GM23338 (cell line): Measurements from ENCODE around the gene NPPC. TPM values are rescaled to one million over a fixed set of nuclear protein-coding genes. Genes with fewer than 3 reads are reported as not detected.

ENCODE experiments used
- ATAC-seq: fragments of 200-7000 bp; cut with Tn5 transposase; 3 replicates; pipeline ENCODE4 v1.9.1; 2020
- DNase-seq: peaks from one replicate; pipeline ENCODE4 v3.0.0-alpha.2; 2015; ENCODE audit warnings: low spot score
- H2AFZ ChIP-seq: fragments of 200-600 bp; sonication (generic); 2 replicates; pipeline ENCODE4 v1.8.0; 2016; ENCODE audit warnings: antibody characterized with exemption, mild to moderate bottlenecking, moderate library complexity
- H3F3A ChIP-seq: fragments of 200-600 bp; sonication (generic); replicated peaks from 2 replicates; pipeline ENCODE4 v1.8.0; 2017; ENCODE audit warnings: antibody characterized with exemption, mixed run types, low read depth
- H3K27ac ChIP-seq: fragments of 200-600 bp; sonication (generic); 2 replicates; pipeline ENCODE4 v1.6.1; 2016; ENCODE audit warnings: low read depth
- H3K27me3 ChIP-seq: fragments of 200-600 bp; sonication (generic); 2 replicates; pipeline ENCODE4 v1.8.0; 2016; ENCODE audit warnings: mild to moderate bottlenecking, mixed run types, moderate library complexity; ENCODE audit not compliant: insufficient read depth
- H3K36me3 ChIP-seq: fragments of 200-600 bp; sonication (generic); 2 replicates; pipeline ENCODE4 v1.8.0; 2016; ENCODE audit warnings: mild to moderate bottlenecking; ENCODE audit not compliant: insufficient read depth
- H3K4me1 ChIP-seq: fragments of 200-600 bp; sonication (generic); 2 replicates; pipeline ENCODE4 v1.8.0; 2016; ENCODE audit warnings: mild to moderate bottlenecking, moderate library complexity; ENCODE audit not compliant: insufficient read depth
- H3K4me2 ChIP-seq: fragments of 200-600 bp; sonication (generic); 2 replicates; pipeline ENCODE4 v1.7.1; 2017; ENCODE audit warnings: mixed run types
- H3K4me3 ChIP-seq: fragments of 200-600 bp; sonication (generic); 2 replicates; pipeline ENCODE4 v1.6.1; 2016; ENCODE audit warnings: mixed run types
- H3K79me2 ChIP-seq: fragments of 200-600 bp; sonication (generic); replicated peaks from 2 replicates; pipeline ENCODE4 v1.8.0; 2017; ENCODE audit warnings: mild to moderate bottlenecking; ENCODE audit not compliant: insufficient read depth
- H3K9me2 ChIP-seq: fragments of 200-600 bp; sonication (generic); 2 replicates; pipeline ENCODE4 v1.8.0; 2017; ENCODE audit not compliant: insufficient read depth
- H4K20me1 ChIP-seq: fragments of 200-600 bp; sonication (generic); replicated peaks from 2 replicates; pipeline ENCODE4 v1.8.0; 2017; ENCODE audit warnings: mild to moderate bottlenecking; ENCODE audit not compliant: insufficient read depth
- H3K27ac Mint-ChIP-seq: 2 replicates; pipeline ENCODE4 v1.8.0; 2020; ENCODE audit warnings: inconsistent platforms, mild to moderate bottlenecking, moderate library complexity, mixed read lengths
- H3K27me3 Mint-ChIP-seq: 3 replicates; pipeline ENCODE4 v1.8.0; 2022; ENCODE audit warnings: low read depth, mild to moderate bottlenecking, moderate library complexity, mixed read lengths, inconsistent platforms; ENCODE audit not compliant: insufficient read depth, poor library complexity
- H3K36me3 Mint-ChIP-seq: 3 replicates; pipeline ENCODE4 v1.8.0; 2021; ENCODE audit warnings: low read depth, mild to moderate bottlenecking, inconsistent platforms, moderate library complexity, mixed read lengths
- H3K4me1 Mint-ChIP-seq: 3 replicates; pipeline ENCODE4 v1.8.0; 2020; ENCODE audit warnings: mild to moderate bottlenecking, inconsistent platforms, mixed read lengths
- H3K4me3 Mint-ChIP-seq: 3 replicates; pipeline ENCODE4 v1.8.0; 2021; ENCODE audit warnings: moderate library complexity, mild to moderate bottlenecking, inconsistent platforms, mixed read lengths
- H3K9me3 Mint-ChIP-seq: 3 replicates; pipeline ENCODE4 v1.8.0; 2020; ENCODE audit warnings: moderate library complexity, mild to moderate bottlenecking, inconsistent platforms, mixed read lengths
- CREB1 ChIP-seq: fragments of 250-450 bp; sonication (Bioruptor Pico); IDR thresholded peaks from 2 replicates; pipeline ENCODE4 v1.5.0; 2020; ENCODE audit warnings: low read depth, mild to moderate bottlenecking, moderate library complexity
- EZH2 ChIP-seq: fragments of 200-600 bp; sonication (generic); IDR thresholded peaks from one replicate; pipeline ENCODE4 v1.8.0; 2017; ENCODE audit warnings: antibody characterized with exemption, mild to moderate bottlenecking, low read depth; ENCODE audit not compliant: unreplicated experiment
- EZH2phosphoT487 ChIP-seq: fragments of 200-600 bp; sonication (generic); IDR thresholded peaks from one replicate; pipeline ENCODE4 v1.8.1; 2018; ENCODE audit warnings: antibody characterized with exemption; ENCODE audit not compliant: unreplicated experiment
- JUNB ChIP-seq: IDR thresholded peaks from one replicate; pipeline ENCODE4 v1.6.1; 2016; ENCODE audit warnings: antibody characterized with exemption; ENCODE audit not compliant: unreplicated experiment
- NANOG ChIP-seq: IDR thresholded peaks from 2 replicates; pipeline ENCODE4 v1.6.1; 2016; ENCODE audit warnings: antibody characterized with exemption, borderline replicate concordance
- STAT1 ChIP-seq: IDR thresholded peaks from one replicate; pipeline ENCODE4 v1.6.1; 2016; ENCODE audit warnings: antibody characterized with exemption; ENCODE audit not compliant: unreplicated experiment
- ZNF114 ChIP-seq: fragments of 250-450 bp; sonication (Bioruptor Pico); IDR thresholded peaks from 2 replicates; pipeline ENCODE4 v1.5.0; 2020; ENCODE audit warnings: mild to moderate bottlenecking, moderate library complexity
- ZNF331 ChIP-seq: fragments of 250-450 bp; sonication (Bioruptor Pico); IDR thresholded peaks from 2 replicates; pipeline ENCODE4 v1.5.0; 2020; ENCODE audit warnings: low read depth, mild to moderate bottlenecking, moderate library complexity
- polyA plus RNA-seq: library from polyadenylated mRNA; unstranded; fragments of >200 nt; fragmentation: Nextera tagmentation; extraction: Ambion mirVana; gene quantifications from 2 replicates; pipeline ENCODE4 v1.2.1, GENCODE V29; 2016
- total RNA-seq: library from RNA; depleted of rRNA; stranded (reverse); fragments of >200 nt; shearing (Covaris generic); gene quantifications from 2 replicates; pipeline ENCODE4 v1.2.3, GENCODE V29; 2014
- TF ChIP-seq, protein P1 (sequence below): IDR thresholded peaks from one replicate; pipeline ENCODE4 v1.6.1; 2018; ENCODE audit warnings: antibody characterized with exemption; ENCODE audit not compliant: unreplicated experiment
- TF ChIP-seq, protein P2 (sequence below), 2 experiments: fragments of 200-600 bp in 1 of 2; sonication (generic) in 1 of 2; conservative IDR thresholded peaks; 2 replicates each; pipeline versions ENCODE4 v1.5.1 to v1.6.1; 2016 to 2017; ENCODE audit warnings: antibody characterized with exemption in 2 of 2, low read depth in 2 of 2, mild to moderate bottlenecking in 2 of 2, moderate library complexity in 1 of 2
- TF ChIP-seq, protein P3 (sequence below): IDR thresholded peaks from 2 replicates; pipeline ENCODE4 v1.6.1; 2016; ENCODE audit warnings: antibody characterized with exemption
- TF ChIP-seq, protein P4 (sequence below): fragments of 250-450 bp; sonication (Bioruptor Pico); IDR thresholded peaks from 2 replicates; pipeline ENCODE4 v1.5.0; 2020; ENCODE audit warnings: mild to moderate bottlenecking, moderate library complexity

NPPC gene
- total and polyA plus RNA-seq, 2 experiments from 2014 or later = 2.2 to 6.3 TPM

DNA sequence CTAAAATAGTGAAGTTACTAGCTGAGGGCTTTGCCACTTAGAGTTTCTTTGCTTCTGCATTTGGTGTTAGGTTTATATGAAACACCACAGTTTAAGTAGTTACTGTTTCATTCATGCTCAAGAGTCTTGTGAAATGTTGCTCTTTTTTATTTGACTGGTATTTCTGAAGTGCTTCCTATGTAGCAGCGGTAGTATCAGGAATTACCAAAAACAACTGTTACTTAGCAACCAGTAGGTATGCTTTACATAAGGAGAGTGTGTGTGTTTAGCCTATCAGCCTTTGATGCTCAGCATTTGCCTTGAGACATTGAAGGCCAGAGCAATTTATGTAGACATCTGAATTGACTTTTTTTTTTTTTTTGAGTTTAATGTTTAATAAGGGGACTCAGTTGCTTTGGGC lies 38.9 kb upstream of the NPPC start:
- H2AFZ ChIP-seq = no peak overlapping the region
- H3K36me3 ChIP-seq = no peaks in the 10 kb centered on the region
- DNase-seq (peak; percentile 6), ATAC-seq (no peak)
- peaks cover 6% of the 10 kb centered on the region for H3K9me2 ChIP-seq
- Mint-ChIP-seq H3K27ac (no peak overlapping the region), H3K36me3 (peaks cover 15% of the 10 kb centered on the region; the same call in 2 of the 3 replicates), H3K27me3 (peaks cover 3% of the 10 kb centered on the region), H3K4me1 (peaks cover 5% of the 10 kb centered on the region; the same call in 2 of the 3 replicates), H3K4me3 (no peak overlapping the region), H3K9me3 (peaks cover 22% of the 10 kb centered on the region; the same call in 2 of the 3 replicates)
- peaks cover 4% of the 10 kb centered on the region; the same call in 1 of the 2 replicates for H3F3A ChIP-seq
- H3K27me3 ChIP-seq = no peaks in the 10 kb centered on the region
- H3K4me1 ChIP-seq = 0 out of 2 replicates have a peak, but pooled peaks cover 3% of the 10 kb centered on the region
- no peak overlapping the region for H3K4me2 ChIP-seq
- H3K27ac ChIP-seq = no peak overlapping the region
- H4K20me1 ChIP-seq = no peaks in the 10 kb centered on the region; the same call in 1 of the 2 replicates
- TF ChIP-seq EZH2 = no peak
- TF ChIP-seq, protein P1, sequence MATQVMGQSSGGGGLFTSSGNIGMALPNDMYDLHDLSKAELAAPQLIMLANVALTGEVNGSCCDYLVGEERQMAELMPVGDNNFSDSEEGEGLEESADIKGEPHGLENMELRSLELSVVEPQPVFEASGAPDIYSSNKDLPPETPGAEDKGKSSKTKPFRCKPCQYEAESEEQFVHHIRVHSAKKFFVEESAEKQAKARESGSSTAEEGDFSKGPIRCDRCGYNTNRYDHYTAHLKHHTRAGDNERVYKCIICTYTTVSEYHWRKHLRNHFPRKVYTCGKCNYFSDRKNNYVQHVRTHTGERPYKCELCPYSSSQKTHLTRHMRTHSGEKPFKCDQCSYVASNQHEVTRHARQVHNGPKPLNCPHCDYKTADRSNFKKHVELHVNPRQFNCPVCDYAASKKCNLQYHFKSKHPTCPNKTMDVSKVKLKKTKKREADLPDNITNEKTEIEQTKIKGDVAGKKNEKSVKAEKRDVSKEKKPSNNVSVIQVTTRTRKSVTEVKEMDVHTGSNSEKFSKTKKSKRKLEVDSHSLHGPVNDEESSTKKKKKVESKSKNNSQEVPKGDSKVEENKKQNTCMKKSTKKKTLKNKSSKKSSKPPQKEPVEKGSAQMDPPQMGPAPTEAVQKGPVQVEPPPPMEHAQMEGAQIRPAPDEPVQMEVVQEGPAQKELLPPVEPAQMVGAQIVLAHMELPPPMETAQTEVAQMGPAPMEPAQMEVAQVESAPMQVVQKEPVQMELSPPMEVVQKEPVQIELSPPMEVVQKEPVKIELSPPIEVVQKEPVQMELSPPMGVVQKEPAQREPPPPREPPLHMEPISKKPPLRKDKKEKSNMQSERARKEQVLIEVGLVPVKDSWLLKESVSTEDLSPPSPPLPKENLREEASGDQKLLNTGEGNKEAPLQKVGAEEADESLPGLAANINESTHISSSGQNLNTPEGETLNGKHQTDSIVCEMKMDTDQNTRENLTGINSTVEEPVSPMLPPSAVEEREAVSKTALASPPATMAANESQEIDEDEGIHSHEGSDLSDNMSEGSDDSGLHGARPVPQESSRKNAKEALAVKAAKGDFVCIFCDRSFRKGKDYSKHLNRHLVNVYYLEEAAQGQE = no peak
- no peak for TF ChIP-seq CREB1 (CRISPR knock-in tag)
- TF ChIP-seq, protein P2, sequence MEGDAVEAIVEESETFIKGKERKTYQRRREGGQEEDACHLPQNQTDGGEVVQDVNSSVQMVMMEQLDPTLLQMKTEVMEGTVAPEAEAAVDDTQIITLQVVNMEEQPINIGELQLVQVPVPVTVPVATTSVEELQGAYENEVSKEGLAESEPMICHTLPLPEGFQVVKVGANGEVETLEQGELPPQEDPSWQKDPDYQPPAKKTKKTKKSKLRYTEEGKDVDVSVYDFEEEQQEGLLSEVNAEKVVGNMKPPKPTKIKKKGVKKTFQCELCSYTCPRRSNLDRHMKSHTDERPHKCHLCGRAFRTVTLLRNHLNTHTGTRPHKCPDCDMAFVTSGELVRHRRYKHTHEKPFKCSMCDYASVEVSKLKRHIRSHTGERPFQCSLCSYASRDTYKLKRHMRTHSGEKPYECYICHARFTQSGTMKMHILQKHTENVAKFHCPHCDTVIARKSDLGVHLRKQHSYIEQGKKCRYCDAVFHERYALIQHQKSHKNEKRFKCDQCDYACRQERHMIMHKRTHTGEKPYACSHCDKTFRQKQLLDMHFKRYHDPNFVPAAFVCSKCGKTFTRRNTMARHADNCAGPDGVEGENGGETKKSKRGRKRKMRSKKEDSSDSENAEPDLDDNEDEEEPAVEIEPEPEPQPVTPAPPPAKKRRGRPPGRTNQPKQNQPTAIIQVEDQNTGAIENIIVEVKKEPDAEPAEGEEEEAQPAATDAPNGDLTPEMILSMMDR (conservative IDR thresholded peaks at IDR 0.05; ENCODE audit: low read depth in 2 of 2) = no peak
- TF ChIP-seq STAT1 = no peak
- TF ChIP-seq ZNF114 = no peak
- no peak for TF ChIP-seq JUNB
- TF ChIP-seq NANOG = no peak
- TF ChIP-seq, protein P3, sequence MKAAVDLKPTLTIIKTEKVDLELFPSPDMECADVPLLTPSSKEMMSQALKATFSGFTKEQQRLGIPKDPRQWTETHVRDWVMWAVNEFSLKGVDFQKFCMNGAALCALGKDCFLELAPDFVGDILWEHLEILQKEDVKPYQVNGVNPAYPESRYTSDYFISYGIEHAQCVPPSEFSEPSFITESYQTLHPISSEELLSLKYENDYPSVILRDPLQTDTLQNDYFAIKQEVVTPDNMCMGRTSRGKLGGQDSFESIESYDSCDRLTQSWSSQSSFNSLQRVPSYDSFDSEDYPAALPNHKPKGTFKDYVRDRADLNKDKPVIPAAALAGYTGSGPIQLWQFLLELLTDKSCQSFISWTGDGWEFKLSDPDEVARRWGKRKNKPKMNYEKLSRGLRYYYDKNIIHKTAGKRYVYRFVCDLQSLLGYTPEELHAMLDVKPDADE = no peak
- TF ChIP-seq, protein P4, sequence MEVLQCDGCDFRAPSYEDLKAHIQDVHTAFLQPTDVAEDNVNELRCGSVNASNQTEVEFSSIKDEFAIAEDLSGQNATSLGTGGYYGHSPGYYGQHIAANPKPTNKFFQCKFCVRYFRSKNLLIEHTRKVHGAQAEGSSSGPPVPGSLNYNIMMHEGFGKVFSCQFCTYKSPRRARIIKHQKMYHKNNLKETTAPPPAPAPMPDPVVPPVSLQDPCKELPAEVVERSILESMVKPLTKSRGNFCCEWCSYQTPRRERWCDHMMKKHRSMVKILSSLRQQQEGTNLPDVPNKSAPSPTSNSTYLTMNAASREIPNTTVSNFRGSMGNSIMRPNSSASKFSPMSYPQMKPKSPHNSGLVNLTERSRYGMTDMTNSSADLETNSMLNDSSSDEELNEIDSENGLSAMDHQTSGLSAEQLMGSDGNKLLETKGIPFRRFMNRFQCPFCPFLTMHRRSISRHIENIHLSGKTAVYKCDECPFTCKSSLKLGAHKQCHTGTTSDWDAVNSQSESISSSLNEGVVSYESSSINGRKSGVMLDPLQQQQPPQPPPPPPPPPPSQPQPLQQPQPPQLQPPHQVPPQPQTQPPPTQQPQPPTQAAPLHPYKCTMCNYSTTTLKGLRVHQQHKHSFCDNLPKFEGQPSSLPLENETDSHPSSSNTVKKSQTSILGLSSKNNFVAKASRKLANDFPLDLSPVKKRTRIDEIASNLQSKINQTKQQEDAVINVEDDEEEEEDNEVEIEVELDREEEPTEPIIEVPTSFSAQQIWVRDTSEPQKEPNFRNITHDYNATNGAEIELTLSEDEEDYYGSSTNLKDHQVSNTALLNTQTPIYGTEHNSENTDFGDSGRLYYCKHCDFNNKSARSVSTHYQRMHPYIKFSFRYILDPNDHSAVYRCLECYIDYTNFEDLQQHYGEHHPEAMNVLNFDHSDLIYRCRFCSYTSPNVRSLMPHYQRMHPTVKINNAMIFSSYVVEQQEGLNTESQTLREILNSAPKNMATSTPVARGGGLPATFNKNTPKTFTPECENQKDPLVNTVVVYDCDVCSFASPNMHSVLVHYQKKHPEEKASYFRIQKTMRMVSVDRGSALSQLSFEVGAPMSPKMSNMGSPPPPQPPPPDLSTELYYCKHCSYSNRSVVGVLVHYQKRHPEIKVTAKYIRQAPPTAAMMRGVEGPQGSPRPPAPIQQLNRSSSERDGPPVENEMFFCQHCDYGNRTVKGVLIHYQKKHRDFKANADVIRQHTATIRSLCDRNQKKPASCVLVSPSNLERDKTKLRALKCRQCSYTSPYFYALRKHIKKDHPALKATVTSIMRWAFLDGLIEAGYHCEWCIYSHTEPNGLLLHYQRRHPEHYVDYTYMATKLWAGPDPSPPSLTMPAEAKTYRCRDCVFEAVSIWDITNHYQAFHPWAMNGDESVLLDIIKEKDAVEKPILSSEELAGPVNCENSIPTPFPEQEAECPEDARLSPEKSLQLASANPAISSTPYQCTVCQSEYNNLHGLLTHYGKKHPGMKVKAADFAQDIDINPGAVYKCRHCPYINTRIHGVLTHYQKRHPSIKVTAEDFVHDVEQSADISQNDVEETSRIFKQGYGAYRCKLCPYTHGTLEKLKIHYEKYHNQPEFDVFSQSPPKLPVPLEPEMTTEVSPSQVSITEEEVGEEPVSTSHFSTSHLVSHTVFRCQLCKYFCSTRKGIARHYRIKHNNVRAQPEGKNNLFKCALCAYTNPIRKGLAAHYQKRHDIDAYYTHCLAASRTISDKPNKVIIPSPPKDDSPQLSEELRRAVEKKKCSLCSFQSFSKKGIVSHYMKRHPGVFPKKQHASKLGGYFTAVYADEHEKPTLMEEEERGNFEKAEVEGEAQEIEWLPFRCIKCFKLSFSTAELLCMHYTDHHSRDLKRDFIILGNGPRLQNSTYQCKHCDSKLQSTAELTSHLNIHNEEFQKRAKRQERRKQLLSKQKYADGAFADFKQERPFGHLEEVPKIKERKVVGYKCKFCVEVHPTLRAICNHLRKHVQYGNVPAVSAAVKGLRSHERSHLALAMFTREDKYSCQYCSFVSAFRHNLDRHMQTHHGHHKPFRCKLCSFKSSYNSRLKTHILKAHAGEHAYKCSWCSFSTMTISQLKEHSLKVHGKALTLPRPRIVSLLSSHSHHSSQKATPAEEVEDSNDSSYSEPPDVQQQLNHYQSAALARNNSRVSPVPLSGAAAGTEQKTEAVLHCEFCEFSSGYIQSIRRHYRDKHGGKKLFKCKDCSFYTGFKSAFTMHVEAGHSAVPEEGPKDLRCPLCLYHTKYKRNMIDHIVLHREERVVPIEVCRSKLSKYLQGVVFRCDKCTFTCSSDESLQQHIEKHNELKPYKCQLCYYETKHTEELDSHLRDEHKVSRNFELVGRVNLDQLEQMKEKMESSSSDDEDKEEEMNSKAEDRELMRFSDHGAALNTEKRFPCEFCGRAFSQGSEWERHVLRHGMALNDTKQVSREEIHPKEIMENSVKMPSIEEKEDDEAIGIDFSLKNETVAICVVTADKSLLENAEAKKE (CRISPR knock-in tag) = no peak
- TF ChIP-seq EZH2phosphoT487 = no peak
- TF ChIP-seq ZNF331 = no peak
- H3K79me2 ChIP-seq = peaks cover 62% of the 10 kb centered on the region
- H3K4me3 ChIP-seq = no peak overlapping the region
